Thymus (tissue), 11 donors: ENCODE results near the gene ZNF782. TPM values are rescaled to one million over a fixed set of nuclear protein-coding genes. Genes with fewer than 3 reads are reported as not detected.
"Not testable (repeated sequence)": the region's sequence is repeated elsewhere in the genome, so short reads cannot be mapped to it uniquely, and the experiment has no call there.

Source experiments
- DNase-seq, 9 donors: peaks; one replicate each; pipeline ENCODE4 v3.0.0-alpha.2; 2013; ENCODE audit warnings: low spot score in 9 of 9, low read depth in 6 of 9, missing footprints in 1 of 9
- H3K27ac ChIP-seq, 2 donors: one replicate each; pipeline ENCODE4 v1.5.1; 2013; ENCODE audit warnings: control low read depth in 1 of 2, low read depth in 1 of 2, low read length in 1 of 2, mild to moderate bottlenecking in 1 of 2, moderate library complexity in 1 of 2
- H3K27me3 ChIP-seq, 2 donors: one replicate each; pipeline ENCODE4 v1.5.1; 2013; ENCODE audit warnings: low read length in 1 of 2; ENCODE audit not compliant: control insufficient read depth in 2 of 2, insufficient read depth in 1 of 2
- H3K36me3 ChIP-seq, 2 donors: one replicate each; pipeline ENCODE4 v1.5.1; 2013; ENCODE audit warnings: low read length in 1 of 2, mild to moderate bottlenecking in 1 of 2, moderate library complexity in 1 of 2; ENCODE audit not compliant: control insufficient read depth in 2 of 2, insufficient read depth in 2 of 2
- H3K4me1 ChIP-seq, 2 donors: one replicate each; pipeline ENCODE4 v1.5.1; 2013; ENCODE audit warnings: low read length in 2 of 2; ENCODE audit not compliant: control insufficient read depth in 2 of 2, insufficient read depth in 2 of 2
- H3K4me3 ChIP-seq, 2 donors: one replicate each; pipeline ENCODE4 v1.5.1; 2013; ENCODE audit warnings: low read length in 2 of 2, control low read depth in 1 of 2, mild to moderate bottlenecking in 1 of 2
- H3K9me3 ChIP-seq, 2 donors: one replicate each; pipeline ENCODE4 v1.5.1; 2013; ENCODE audit warnings: low read length in 1 of 2, mild to moderate bottlenecking in 1 of 2; ENCODE audit not compliant: control insufficient read depth in 2 of 2, insufficient read depth in 1 of 2
- WGBS: extraction: QIAGEN DNeasy Blood & Tissue Kit; methylation state at CpG from one replicate; pipeline ENCODE4 v1.1.7; 2013; 5-methylcytosine and 5-hydroxymethylcytosine counted together
- polyA plus RNA-seq: library from polyadenylated mRNA; stranded (reverse); fragments of 200-250 nt; gene quantifications from one replicate; pipeline ENCODE4 v1.2.3, GENCODE V29; 2013
- total RNA-seq: library from RNA; stranded (reverse); fragments of 120-200 nt; gene quantifications from one replicate; pipeline ENCODE4 v1.2.4, GENCODE V29; 2013
- donor health status: healthy.

Gene ZNF782
- total and polyA plus RNA-seq, 2 donors = 2.8 to 5.2 TPM

DNA sequence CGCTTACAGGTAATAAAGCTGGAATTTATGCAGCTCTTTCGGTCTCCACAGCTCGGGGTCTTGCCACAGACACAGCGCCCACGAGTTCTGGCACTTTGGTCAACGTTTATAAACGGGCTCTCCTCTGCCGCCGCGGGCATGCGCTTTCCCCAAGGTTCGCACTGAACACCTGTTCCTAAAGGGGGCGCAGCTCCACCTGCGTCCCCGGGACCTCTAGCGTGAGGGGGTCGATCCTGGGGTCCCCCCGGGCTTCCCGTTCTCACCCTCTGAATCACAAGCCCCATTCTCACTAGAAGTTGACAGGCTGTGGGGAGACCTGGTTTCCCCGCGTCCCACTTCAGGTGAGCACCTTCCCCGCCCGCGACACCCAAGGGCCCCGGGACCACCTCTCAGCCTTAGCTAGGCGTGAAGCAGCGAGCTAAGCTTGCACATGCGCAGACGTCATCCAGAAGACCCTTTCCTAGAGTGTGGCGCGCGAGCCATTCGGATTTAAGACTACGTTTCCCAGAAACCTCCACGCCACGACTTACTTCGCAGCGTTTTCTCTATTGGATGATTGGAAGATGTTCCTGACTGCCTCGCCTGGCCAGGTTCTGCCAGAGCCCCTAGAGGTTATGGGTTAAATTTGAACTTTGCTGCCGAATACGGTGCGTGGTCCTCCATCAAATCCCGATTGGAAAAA lies 21.3 kb upstream of the ZNF782 start:
- DNase-seq = peak; percentile 70 to 94 (median 82)
- Histone ChIP-seq H3K9me3 (peaks cover 0 to 4% of the 10 kb centered on the region in 2 donors), H3K27me3 (peaks cover 19 to 55% of the 10 kb centered on the region in 2 donors), H3K27ac (peak overlapping the region in 1 of 2 donors; percentile 84), H3K4me3 (peak overlapping the region; percentile 53 to 56), H3K4me1 (peaks cover 5 to 12% of the 10 kb centered on the region in 2 donors), H3K36me3 (no peaks in the 10 kb centered on the region)
- 1% methylated on average over 43 of the region's 43 CpGs for WGBS

DNA sequence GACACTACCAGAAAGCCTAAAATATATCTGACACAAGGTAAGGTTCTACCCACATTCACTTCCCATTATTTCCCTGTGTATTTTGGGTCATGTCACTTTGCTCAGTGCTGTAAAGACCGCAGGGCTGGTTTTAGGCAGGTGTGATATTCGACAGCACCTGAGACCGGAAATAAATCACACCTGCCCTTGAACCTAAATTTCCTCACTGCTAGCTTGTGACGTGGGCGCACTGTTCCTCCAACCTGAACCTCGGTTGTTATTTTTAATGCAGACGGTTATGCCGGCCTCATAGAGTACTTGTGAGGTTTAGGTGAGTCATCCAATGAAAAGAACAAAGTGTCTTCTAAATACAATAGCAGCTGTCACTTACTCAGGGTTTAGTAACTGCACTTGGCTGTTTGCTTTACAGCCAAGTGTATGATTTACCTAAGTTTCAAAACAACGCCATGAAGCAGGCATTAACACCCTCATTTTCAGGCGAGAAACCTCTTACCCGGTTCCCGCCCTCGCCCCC lies 20.7 kb upstream of the ZNF782 start:
- 40% methylated on average over 13 of the region's 13 CpGs for WGBS
- H3K9me3 ChIP-seq = peaks cover 0 to 4% of the 10 kb centered on the region in 2 donors
- peak overlapping the region; percentile 53 to 56 for H3K4me3 ChIP-seq
- DNase-seq = peak in 1 of 9 donors; percentile 45
- peak overlapping the region in 1 of 2 donors; percentile 84 for H3K27ac ChIP-seq
- peaks cover 17 to 55% of the 10 kb centered on the region in 2 donors for H3K27me3 ChIP-seq
- peaks cover 5 to 12% of the 10 kb centered on the region in 2 donors for H3K4me1 ChIP-seq
- H3K36me3 ChIP-seq = no peaks in the 10 kb centered on the region

DNA sequence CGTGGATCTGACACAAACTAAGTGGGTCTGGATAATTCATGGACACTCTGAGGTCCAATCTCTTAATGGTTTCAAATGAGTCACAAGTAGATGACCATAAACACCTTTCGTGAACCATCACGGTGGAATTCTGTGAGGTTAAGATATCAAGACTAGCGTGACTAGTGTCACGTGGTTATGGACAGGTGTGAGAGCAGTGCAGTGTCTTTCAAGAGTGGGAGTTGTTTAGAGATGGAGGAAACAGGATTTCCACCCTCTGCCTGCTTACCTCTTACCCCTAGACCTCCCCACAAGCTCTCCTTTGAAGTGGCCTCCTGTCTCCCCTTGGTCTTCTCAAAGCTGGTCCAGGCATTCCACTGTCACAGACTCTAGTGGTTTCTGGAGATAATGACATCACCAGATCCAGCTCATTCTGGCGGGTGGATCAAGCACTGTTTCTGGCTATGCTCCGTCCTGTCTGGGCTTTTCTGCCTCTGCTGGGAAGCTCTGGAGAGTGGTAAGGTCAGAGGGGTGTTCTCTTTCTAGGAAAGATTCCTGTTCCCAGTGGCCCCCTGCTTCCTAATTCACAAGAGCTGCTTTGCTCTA lies 20.0 kb upstream of the ZNF782 start:
- Histone ChIP-seq H3K9me3 (peaks cover 0 to 4% of the 10 kb centered on the region in 2 donors), H3K4me3 (no peak overlapping the region), H3K36me3 (no peaks in the 10 kb centered on the region), H3K4me1 (peaks cover 5 to 12% of the 10 kb centered on the region in 2 donors), H3K27ac (no peak overlapping the region), H3K27me3 (peaks cover 17 to 51% of the 10 kb centered on the region in 2 donors)
- WGBS = 87% methylated on average over 7 of the region's 7 CpGs
- no peak for DNase-seq

DNA sequence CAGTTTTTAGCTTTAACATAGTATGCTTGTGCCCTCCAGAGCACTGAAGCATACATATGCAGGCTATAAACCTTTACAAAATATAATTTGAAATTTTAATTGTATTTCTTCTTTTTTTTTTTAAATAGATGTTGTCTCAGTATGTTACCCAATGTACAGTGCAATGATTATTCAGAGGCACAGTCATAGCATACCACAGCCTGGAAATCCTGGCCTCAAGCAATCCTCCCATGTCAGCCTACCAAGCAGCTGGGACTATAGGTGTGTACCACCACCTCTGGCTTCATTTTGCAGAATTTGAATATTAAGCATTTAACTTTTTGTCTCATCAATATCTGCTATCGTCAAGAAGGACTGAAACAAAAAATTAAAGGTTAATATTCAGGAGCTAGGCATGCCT lies 16.9 kb upstream of the ZNF782 start:
- no peak for DNase-seq
- Histone ChIP-seq H3K9me3 (no peaks in the 10 kb centered on the region), H3K27me3 (peaks cover 0 to 20% of the 10 kb centered on the region in 2 donors), H3K27ac (no peak overlapping the region), H3K36me3 (no peaks in the 10 kb centered on the region), H3K4me1 (peaks cover 5 to 12% of the 10 kb centered on the region in 2 donors), H3K4me3 (no peak overlapping the region)
- 97% methylated on average over 1 of the region's 1 CpG for whole genome bisulfite sequencing

DNA sequence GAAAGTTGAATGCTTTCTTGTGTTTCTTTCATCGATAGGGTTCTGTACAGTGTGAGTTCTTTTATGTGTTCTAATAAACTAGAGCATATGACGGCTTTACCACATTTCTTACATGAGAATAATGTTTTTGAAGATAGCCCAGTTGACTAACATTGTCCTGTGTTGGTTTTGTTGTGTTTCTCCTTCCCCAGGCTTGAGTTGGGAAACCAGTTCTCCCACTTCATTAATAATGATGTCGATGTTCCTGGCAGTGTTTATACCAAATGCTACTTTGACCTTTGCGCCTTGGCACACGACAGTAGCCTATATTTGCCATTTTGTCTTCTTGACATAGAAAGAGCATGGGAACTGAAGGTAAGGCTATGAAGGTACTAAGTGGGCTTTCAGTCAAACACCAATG lies 14.4 kb upstream of the ZNF782 start:
- no peaks in the 10 kb centered on the region for H3K4me1 ChIP-seq
- H3K9me3 ChIP-seq = no peaks in the 10 kb centered on the region
- H3K36me3 ChIP-seq = no peaks in the 10 kb centered on the region
- no peak overlapping the region for H3K27ac ChIP-seq
- H3K4me3 ChIP-seq = no peak overlapping the region
- peaks cover 0 to 2% of the 10 kb centered on the region in 2 donors for H3K27me3 ChIP-seq
- 94% methylated on average over 5 of the region's 5 CpGs for WGBS
- no peak for DNase-seq

DNA sequence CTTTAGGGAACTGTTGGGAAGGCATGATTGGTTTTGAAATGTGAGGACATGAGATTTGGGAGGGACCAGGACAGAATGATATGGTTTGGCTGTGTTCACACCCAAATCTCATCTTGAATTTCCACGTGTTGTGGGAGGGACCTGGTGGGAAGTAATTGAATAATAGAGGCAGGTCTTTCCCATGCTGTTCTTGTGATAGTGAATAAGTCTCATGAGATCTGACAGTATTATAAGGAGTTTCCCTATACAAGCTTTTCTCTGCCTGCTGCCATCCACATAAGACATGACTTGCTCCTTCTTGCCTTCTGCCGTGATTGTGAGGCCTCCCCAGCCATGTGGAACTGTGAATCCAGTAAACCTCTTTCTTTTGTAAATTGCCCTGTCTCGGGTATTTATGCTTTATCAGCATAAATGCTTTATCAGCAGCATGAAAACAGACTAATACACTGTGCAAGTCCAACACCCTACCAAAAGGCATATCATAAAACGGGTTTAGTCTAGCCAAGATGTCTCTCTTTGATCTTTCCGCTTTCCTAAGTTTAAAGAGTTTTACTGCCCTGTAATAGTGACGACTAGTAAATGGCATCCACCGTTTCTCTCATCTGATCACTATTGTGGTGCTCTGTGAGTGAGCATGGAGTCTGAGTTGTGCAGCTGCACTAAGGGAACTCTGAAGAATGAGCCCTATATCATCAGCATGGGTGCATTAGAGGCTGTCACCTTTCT lies 12.9 kb upstream of the ZNF782 start:
- 90% methylated on average over 7 of the region's 7 CpGs for WGBS

DNA sequence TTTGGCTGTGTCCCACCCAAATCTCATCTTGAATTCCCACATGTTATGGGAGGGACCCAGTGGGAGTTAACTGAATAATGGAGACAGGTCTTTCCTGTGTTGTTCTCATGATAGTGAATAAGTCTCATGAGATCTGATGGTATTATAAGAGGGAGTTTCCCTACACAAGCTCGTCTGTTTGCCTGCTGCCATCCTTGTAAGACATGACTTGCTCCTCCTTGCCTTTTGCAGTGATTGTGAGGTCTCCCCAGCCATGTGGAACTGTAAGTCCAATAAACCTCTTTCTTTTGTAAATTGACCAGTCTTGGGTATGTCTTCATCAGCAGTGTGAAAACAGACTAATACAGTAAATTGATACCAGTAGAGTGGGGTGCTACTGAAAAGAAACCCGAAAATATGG lies 10.9 kb upstream of the ZNF782 start:
- H3K27ac ChIP-seq, H3K27me3 ChIP-seq, H3K4me1 ChIP-seq, DNase-seq, H3K36me3 ChIP-seq, H3K4me3 ChIP-seq, H3K9me3 ChIP-seq: not testable (repeated sequence)
- WGBS = 92% methylated on average over 2 of the region's 2 CpGs

More for the DNA sequence above, 12.9 kb upstream of the ZNF782 start:
- H3K27ac ChIP-seq = no peak overlapping the region
- no peaks in the 10 kb centered on the region for H3K4me1 ChIP-seq
- no peaks in the 10 kb centered on the region for H3K36me3 ChIP-seq
- no peaks in the 10 kb centered on the region for H3K9me3 ChIP-seq
- H3K4me3 ChIP-seq = no peak overlapping the region
- no peak for DNase-seq
- no peaks in the 10 kb centered on the region for H3K27me3 ChIP-seq

DNA sequence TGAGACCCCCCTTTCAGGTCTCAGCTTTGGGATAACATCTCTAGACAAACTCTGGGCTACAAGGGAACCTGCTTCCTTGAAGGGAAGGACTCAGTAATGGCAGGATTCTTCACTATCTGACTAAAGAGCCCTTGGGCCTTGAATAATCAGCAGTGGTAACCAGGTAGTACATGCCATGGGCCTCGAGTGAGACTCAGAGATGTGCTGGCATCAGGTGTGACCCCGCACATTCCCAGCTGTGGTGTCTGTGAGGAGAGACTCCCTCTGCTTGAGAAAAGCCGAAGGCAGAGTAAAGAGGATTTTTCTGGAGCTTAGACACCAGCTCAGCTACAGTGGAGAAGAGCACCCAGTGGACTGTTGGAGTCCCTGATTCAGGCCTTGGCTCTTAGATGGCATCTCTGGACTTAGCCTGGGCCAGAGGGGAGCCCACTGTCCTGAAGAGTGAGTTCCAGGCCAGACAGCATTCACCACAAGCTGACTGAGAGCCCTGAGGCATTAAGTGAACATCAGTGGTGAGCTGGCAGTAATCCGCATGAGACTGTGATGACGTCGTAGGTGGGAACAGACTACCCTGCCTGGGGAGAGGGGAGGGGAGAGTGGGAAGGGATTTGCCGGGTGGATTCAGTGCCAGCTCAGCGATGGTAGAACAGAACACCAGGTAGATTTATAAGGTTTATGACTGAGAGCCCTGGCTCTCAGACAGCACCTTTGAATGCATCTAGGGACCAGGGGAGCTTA lies 5.3 kb upstream of the ZNF782 start:
- 91% methylated on average over 8 of the region's 8 CpGs for WGBS
- Histone ChIP-seq H3K4me1 (peaks cover 0 to 2% of the 10 kb centered on the region in 2 donors), H3K27ac (no peak overlapping the region), H3K9me3 (no peaks in the 10 kb centered on the region), H3K4me3 (no peak overlapping the region), H3K36me3 (no peaks in the 10 kb centered on the region), H3K27me3 (peaks cover 3 to 11% of the 10 kb centered on the region in 2 donors)
- DNase-seq = no peak
